Erythroblast (primary cell): Measurements from ENCODE around the gene BEX3.

Source experiments
- DNase-seq, 2 experiments: peaks; one replicate each; lab custom pipeline; 2025; lab: John Stamatoyannopoulos, UW
- GATA1 ChIP-seq: IDR thresholded peaks from 2 replicates; pipeline ENCODE4 v1.6.1; 2011; ENCODE audit warnings: low read depth, mild to moderate bottlenecking, control low read depth, low read length, moderate library complexity
- POLR2A ChIP-seq: IDR thresholded peaks from 2 replicates; pipeline ENCODE4 v1.6.1; 2011; ENCODE audit warnings: mild to moderate bottlenecking, low read length

BEX3 gene

GRCh38 chrX:103418811-103419340 is 42.5 kb downstream of the BEX3 start:
- TF ChIP-seq POLR2A = no peak
- TF ChIP-seq GATA1 = no peak
- DNase-seq = no peak

DNA sequence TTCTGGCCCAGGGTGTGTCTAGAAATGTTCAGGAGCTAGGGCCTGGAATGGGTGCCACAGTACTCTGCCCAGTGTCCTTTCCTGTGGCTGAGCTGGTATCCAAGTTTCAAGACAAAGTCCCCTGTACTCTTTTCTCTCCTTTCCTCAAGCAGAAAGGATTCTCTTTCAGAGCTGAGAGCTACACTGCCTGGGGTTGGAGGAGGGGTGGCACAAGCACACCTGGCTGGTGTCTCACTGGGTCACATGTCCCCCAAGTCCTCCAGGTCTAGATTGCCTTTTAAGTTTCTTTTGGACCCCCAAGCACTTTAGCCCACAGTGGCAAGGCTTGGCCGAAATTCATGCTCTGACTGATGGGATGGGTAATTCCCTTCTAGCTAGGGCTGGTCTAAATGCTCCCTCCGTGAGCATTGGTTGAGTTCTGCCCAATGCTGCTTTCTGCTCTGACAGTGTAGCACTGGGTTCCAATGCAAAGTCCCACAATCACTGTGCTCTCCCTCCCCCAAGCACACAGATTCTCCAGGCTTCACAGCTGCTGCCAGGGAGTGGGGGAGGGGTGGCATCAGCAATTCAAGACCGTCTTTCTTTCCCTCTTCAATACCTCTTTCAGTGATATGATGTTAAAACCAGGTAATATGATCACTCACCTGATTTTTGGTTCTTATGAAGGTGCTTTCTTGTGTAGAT is 47.8 kb downstream of the BEX3 start:
- TF ChIP-seq GATA1 = no peak
- no peak for TF ChIP-seq POLR2A

More for the DNA sequence above, 47.8 kb downstream of the BEX3 start:
- no peak for DNase-seq
